ENCODE measurements around the gene FGF14.

Gene FGF14

GRCh38 chr13:101837288-101837687, 564.6 kb downstream of the FGF14 start:
- DNase-seq: no peak

GRCh38 chr13:101835920-101836319, 565.9 kb downstream of the FGF14 start:
- no peak for DNase-seq

DNA sequence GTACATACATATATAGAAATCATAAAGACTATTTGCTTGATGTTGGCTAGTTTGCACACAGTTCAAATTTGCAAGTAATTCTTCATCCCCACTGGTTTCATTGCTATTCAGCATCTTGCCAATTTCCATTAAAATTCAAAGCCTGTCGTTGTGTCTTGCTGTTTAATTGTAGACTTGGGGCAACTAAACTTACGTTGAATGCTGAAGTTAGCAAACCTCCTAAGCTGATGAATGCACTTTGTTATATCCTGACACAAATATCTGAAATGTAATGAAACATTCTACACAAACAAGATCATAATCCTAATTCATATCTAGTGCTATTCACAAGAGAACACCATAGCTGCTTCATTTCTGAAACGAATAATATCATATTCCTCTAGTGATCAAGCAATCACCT, 568.2 kb downstream of the FGF14 start:
- no peak for DNase-seq

GRCh38 chr13:101830035-101830434, 571.8 kb downstream of the FGF14 start:
- DNase-seq: no peak

DNA sequence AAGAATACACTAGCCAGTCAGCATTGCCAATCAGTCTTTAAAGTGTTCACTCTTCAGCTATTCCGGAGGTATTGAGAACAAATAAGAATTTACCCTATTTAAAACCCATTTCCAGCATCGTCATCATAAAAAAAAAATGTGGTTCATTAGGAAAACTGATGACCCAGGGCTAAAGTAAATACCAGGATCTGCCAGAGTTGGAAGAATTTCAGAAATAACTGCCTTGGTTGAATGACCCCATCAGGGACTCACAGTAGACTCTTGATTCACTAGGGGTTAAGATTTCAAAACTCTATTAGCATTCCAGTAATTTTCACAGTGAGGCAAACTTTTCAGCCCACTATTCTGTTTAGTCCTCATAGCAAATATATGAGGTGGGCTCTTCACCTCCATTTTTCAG, 572.4 kb downstream of the FGF14 start:
- DNase-seq: no peak

GRCh38 chr13:101828119-101828518, 573.7 kb downstream of the FGF14 start:
- DNase-seq: no peak

GRCh38 chr13:101817898-101818297, 584.0 kb downstream of the FGF14 start:
- no peak for DNase-seq

DNA sequence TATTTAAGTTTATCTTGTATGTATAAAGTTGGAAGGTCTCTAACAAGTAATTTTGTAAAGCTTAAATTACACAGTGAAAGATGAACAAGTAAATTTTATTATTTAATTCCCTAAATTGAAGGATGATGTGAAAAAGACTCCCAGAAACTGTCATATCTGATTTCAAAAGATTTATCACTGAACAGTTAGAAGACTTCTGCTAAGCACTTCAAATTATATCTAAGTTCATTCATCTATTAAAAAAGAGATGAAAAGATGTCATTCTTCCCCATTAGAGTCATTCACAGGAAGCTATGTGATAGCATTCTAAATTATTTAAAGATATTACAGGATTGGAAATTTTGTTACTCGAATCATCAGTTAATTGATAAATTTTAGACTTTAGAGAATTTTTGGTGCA, 590.0 kb downstream of the FGF14 start:
- DNase-seq: no peak

DNA sequence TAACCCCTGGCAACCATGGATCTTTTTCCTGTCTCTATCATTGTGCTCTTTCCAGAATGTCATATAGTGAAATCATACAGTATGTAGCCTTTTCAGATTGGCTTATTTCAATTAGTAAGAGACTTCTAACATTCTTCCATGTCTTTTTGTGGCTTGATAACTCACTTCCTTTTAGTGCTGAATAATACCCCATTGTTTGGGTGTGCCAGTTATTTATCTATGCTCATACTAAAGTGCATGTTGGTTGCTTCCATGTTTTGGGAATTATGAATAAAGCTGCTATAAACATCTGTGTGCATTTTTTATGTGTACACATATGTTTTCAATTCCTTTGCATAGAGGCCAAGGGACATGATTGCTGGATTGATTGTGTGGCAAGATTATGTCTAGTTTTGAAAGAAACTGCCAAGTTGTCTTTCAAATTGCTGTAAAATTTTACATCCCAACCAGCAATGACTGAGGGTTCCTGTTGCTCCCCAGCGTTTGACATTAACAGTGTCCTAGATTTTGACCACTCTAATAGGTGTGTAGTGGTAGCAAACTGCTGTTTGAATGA, 590.5 kb downstream of the FGF14 start:
- no peak for DNase-seq

GRCh38 chr13:101799196-101799595, 602.7 kb downstream of the FGF14 start:
- DNase-seq: no peak

GRCh38 chr13:101798437-101798836, 603.4 kb downstream of the FGF14 start:
- DNase-seq: no peak

DNA sequence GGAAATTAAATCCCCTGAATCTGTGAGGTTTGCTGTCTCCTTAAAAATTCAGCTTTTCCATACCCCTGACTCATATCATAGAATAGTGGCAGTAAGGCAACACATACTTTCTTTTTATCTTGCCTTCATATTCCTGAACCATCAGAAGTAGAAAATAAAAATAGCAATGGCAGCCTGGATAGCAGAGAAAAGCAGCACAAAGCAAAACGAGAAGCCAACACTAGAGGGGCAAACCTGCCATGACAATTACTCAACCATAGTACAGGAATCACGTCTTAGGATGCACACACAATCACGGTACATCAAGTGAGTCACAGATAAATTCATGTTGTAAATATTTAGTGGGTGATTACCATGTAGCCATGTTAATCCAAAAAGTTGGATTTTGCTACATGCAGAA, 606.4 kb downstream of the FGF14 start:
- DNase-seq: no peak

DNA sequence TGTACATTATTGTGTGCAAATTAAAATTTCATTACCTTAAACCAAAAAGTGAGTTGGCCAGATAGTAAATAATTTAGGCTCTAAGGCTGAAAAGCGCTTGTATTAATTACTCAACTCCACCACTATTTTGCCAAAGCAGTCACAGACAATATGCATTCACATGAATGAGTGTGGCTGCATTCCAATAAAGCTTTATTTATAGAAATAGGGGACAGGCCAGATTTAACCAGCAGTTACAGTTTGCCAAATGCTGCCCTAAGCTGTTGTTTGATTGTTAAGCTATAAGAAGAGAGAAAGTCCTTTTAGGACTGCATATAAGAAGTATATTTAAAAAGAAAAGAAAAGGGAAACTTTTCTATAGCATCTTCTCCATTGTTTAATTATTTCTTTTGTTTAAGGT, 606.8 kb downstream of the FGF14 start:
- DNase-seq: no peak

- no peak for DNase-seq
Observed at GRCh38 chr13:101792189-101792588, 609.7 kb downstream of the FGF14 start.

GRCh38 chr13:101785858-101786257, 616.0 kb downstream of the FGF14 start:
- DNase-seq: peak; percentile 80

DNA sequence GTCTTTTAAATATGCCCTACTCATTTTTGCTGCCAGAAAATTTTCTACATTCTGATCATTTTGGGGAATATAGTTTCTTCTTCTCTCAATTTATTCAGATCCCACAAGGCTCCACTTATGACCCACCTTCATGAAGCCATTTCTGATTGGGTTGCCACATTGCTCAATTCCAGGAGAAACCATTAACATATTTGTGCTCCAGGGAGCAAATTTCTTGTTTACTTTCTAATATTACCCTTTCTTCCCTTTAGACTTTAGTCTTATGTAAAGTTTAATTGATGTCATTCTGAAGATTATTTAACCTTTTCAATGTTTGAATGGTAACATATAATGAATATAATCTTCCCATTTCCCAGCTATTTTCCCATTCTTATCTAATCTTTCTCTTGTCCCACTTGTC, 617.5 kb downstream of the FGF14 start:
- no peak for DNase-seq

DNA sequence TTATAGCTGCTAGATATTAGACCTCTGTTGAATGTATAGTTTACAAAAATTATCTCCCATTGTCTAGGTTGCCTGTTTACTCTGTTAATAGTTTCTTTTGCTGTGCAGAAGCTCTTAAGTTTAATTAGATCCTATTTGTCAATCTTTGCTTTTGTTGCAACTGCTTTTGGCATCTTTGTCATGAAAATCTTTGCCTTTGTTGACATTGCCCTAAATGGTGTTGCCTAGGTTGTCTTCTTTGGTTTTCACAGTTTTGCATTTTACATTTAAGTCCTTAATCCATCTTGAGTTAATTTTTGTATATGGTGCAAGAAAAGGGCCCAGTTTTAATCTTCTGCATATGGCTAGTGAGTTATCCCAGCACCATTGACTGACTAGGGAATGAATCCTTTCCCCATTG, 618.3 kb downstream of the FGF14 start:
- DNase-seq: no peak

DNA sequence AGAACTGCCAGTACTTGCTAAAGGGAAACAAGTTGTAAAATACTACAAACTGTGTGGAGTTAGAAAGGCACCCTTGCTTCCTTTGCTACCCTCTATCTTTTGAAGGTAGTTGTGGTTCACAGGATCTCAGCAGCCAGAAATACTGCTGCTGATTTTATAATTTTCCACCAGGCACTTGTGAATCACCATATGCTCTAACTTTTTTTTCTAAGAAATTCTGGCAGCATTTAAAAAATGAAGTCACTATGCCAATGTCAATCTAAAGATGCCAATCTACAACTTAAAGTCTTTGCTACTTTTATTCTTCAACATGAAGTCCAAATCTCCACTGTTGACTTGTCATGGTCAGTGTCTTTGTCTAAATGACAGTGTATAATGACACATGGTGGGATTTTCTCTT, 621.6 kb downstream of the FGF14 start:
- no peak for DNase-seq

DNA sequence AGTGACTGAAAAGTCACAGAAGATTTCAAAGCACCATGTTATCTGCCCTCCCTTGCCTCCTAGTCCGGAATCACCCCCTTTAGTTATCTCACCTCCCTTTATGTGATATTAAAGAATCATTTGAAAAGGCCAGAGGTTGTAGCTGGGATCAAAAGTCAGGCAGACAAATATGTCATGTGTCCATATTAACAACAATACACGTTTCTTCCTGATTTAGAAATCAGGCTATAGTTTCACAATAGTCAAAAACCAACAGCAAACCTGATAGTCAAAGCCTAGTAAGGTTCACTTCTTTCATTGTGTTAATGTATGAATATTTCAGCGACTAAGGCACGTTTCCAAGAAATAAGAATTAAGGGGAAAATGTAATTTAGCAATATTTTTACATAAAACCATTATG, 622.7 kb downstream of the FGF14 start:
- DNase-seq: no peak

DNA sequence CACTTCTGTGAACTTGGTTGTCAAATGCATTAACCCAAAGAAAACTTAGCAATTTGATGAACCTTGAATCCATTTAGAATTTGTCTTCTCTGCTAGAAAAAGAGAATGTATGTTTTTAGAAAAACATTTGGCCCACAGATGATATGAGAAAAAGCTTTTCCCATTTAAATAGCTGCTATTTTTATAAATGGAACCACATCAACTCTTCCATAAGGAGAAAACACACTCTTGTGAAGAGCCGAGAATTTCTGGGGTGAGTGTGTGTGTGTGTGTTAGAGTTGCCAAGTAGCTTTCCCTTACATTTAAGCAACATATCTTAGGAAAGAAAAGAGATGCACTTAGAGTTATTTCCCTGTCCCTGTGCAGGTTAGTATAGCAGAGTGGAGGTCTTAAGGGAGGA, 626.6 kb downstream of the FGF14 start:
- DNase-seq: no peak

- DNase-seq: no peak
Observed at GRCh38 chr13:101774393-101774792, 627.5 kb downstream of the FGF14 start.

DNA sequence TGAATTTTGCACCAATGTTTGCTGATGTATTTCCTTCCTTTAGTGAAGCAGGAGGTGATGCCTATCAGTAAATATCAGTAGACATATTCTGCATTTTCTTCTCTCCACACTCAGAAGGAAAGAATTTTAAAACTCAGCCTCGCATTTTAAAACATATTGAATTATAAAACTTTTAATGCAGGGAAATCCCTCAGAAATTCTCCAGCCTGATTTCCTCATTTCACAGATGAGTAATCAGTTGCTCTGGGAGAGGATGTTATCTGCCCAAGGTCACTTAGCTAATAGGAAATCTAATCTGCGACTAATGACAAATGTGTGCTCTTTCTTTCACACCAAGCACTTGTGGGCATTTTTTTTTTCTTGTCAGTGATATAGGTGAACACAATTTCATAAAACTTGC, 628.8 kb downstream of the FGF14 start:
- DNase-seq: no peak

DNA sequence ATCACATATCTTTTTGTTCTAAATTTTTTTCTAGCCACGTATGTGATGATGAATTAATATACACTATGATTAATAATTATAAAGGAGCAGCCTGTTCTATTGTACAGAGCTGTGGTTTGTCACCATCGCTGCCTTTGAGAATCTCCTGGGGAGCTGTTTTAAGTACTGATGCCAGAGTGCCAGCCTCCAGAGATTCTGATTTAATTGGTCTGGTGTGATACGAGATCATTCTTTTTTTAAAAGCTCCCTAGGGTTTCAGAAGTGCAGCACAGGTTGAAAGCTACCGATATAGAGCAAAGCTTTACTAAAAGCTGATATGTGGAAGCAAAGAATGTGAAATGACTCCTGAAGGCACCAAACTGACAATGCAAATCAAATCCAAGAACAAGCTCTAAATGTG, 634.7 kb downstream of the FGF14 start:
- DNase-seq: no peak

DNA sequence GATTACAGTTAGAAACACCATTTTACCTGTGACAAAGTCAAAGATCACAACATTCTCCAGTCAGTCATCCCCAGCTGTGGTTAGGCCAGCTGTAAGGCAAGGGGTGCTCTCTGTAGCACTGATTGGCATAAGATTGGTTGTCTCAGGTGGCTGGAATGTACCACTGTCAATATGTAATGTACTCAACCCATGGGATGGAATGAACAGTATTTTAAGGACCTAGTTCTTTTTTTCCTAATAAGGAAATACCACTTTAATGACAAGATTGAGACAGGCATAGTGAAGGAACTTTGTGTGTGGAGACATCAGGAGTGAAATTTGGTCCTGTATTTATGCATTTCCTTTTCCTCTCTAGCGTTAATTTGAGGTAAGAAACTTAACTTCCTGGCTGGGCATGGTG, 638.7 kb downstream of the FGF14 start:
- no peak for DNase-seq

GRCh38 chr13:101757446-101758039, 644.3 kb downstream of the FGF14 start:
- peak; percentile 85 for DNase-seq

All from NCI-H82 (cell line).